ENCODE results near the gene ZNF70.
A peak's percentile ranks its signal among the peaks of the same experiment; 100 is the strongest.

Gene ZNF70

GRCh38 chr22:23696326-23696851, 54.5 kb downstream of the ZNF70 start:
- H3K27me3 ChIP-seq (ENCODE audit: low read depth, low read length), result no peaks in the 10 kb centered on the region
- no peaks in the 10 kb centered on the region for H3K9me3 ChIP-seq (ENCODE audit: control insufficient read depth in 1 of 2, low read length in 2 of 2)
- peak overlapping the region; percentile 24 for H3K27ac ChIP-seq (ENCODE audit: low read length)
- no peak overlapping the region for H3K4me3 ChIP-seq (ENCODE audit: low read depth in 1 of 2, low read length in 2 of 2)
- H3K36me3 ChIP-seq (ENCODE audit: control insufficient read depth in 1 of 2, insufficient read depth in 2 of 2, low read length in 2 of 2), result peaks cover 39 to 62% of the 10 kb centered on the region in 2 donors
- no peaks in the 10 kb centered on the region for H3K4me1 ChIP-seq (ENCODE audit: control insufficient read depth in 1 of 2, insufficient read depth in 2 of 2, low read length in 2 of 2)

GRCh38 chr22:23695571-23696325, 55.2 kb downstream of the ZNF70 start:
- Histone ChIP-seq H3K27ac (ENCODE audit: low read length) (peak overlapping the region; percentile 1), H3K36me3 (ENCODE audit: control insufficient read depth in 1 of 2, insufficient read depth in 2 of 2, low read length in 2 of 2) (peaks cover 35 to 62% of the 10 kb centered on the region in 2 donors), H3K27me3 (ENCODE audit: low read depth, low read length) (no peaks in the 10 kb centered on the region), H3K4me1 (ENCODE audit: control insufficient read depth in 1 of 2, insufficient read depth in 2 of 2, low read length in 2 of 2) (no peaks in the 10 kb centered on the region), H3K9me3 (ENCODE audit: control insufficient read depth in 1 of 2, low read length in 2 of 2) (no peaks in the 10 kb centered on the region), H3K4me3 (ENCODE audit: low read depth in 1 of 2, low read length in 2 of 2) (no peak overlapping the region)

GRCh38 chr22:23695141-23695540, 55.8 kb downstream of the ZNF70 start:
- H3K4me3 ChIP-seq (ENCODE audit: low read depth in 1 of 2, low read length in 2 of 2), result no peak overlapping the region
- H3K36me3 ChIP-seq (ENCODE audit: control insufficient read depth in 1 of 2, insufficient read depth in 2 of 2, low read length in 2 of 2), result peaks cover 29 to 62% of the 10 kb centered on the region in 2 donors
- H3K4me1 ChIP-seq (ENCODE audit: control insufficient read depth in 1 of 2, insufficient read depth in 2 of 2, low read length in 2 of 2), result no peaks in the 10 kb centered on the region
- no peaks in the 10 kb centered on the region for H3K9me3 ChIP-seq (ENCODE audit: control insufficient read depth in 1 of 2, low read length in 2 of 2)
- no peaks in the 10 kb centered on the region for H3K27me3 ChIP-seq (ENCODE audit: low read depth, low read length)
- H3K27ac ChIP-seq (ENCODE audit: low read length), result no peak overlapping the region

- Histone ChIP-seq H3K4me3 (ENCODE audit: low read depth in 1 of 2, low read length in 2 of 2) (no peak overlapping the region), H3K9me3 (ENCODE audit: control insufficient read depth in 1 of 2, low read length in 2 of 2) (no peaks in the 10 kb centered on the region), H3K27ac (ENCODE audit: low read length) (no peak overlapping the region), H3K36me3 (ENCODE audit: control insufficient read depth in 1 of 2, insufficient read depth in 2 of 2, low read length in 2 of 2) (peaks cover 22 to 62% of the 10 kb centered on the region in 2 donors), H3K27me3 (ENCODE audit: low read depth, low read length) (no peaks in the 10 kb centered on the region), H3K4me1 (ENCODE audit: control insufficient read depth in 1 of 2, insufficient read depth in 2 of 2, low read length in 2 of 2) (no peaks in the 10 kb centered on the region)
Observed at GRCh38 chr22:23693979-23694680, 56.8 kb downstream of the ZNF70 start.

GRCh38 chr22:23692598-23693291, 58.2 kb downstream of the ZNF70 start:
- H3K4me3 ChIP-seq (ENCODE audit: low read depth in 1 of 2, low read length in 2 of 2), result no peak overlapping the region
- no peaks in the 10 kb centered on the region for H3K27me3 ChIP-seq (ENCODE audit: low read depth, low read length)
- H3K27ac ChIP-seq (ENCODE audit: low read length), result no peak overlapping the region
- peaks cover 22 to 56% of the 10 kb centered on the region in 2 donors for H3K36me3 ChIP-seq (ENCODE audit: control insufficient read depth in 1 of 2, insufficient read depth in 2 of 2, low read length in 2 of 2)
- no peaks in the 10 kb centered on the region for H3K9me3 ChIP-seq (ENCODE audit: control insufficient read depth in 1 of 2, low read length in 2 of 2)
- H3K4me1 ChIP-seq (ENCODE audit: control insufficient read depth in 1 of 2, insufficient read depth in 2 of 2, low read length in 2 of 2), result no peaks in the 10 kb centered on the region

- H3K27ac ChIP-seq (ENCODE audit: low read length), result no peak overlapping the region
- no peaks in the 10 kb centered on the region for H3K4me1 ChIP-seq (ENCODE audit: control insufficient read depth in 1 of 2, insufficient read depth in 2 of 2, low read length in 2 of 2)
- no peaks in the 10 kb centered on the region for H3K27me3 ChIP-seq (ENCODE audit: low read depth, low read length)
- peaks cover 22 to 56% of the 10 kb centered on the region in 2 donors for H3K36me3 ChIP-seq (ENCODE audit: control insufficient read depth in 1 of 2, insufficient read depth in 2 of 2, low read length in 2 of 2)
- no peak overlapping the region for H3K4me3 ChIP-seq (ENCODE audit: low read depth in 1 of 2, low read length in 2 of 2)
- H3K9me3 ChIP-seq (ENCODE audit: control insufficient read depth in 1 of 2, low read length in 2 of 2), result no peaks in the 10 kb centered on the region
Observed at GRCh38 chr22:23691748-23692423, 59.0 kb downstream of the ZNF70 start.

- H3K27ac ChIP-seq (ENCODE audit: low read length), result no peak within 1 kb of the TSS
- H3K4me3 ChIP-seq (ENCODE audit: low read depth in 1 of 2, low read length in 2 of 2), result no peak within 1 kb of the TSS
- H3K36me3 ChIP-seq (ENCODE audit: control insufficient read depth in 1 of 2, insufficient read depth in 2 of 2, low read length in 2 of 2), result peaks cover 17 to 52% of the 10 kb centered on the region in 2 donors
- H3K27me3 ChIP-seq (ENCODE audit: low read depth, low read length), result no peaks in the 10 kb centered on the region
- H3K4me1 ChIP-seq (ENCODE audit: control insufficient read depth in 1 of 2, insufficient read depth in 2 of 2, low read length in 2 of 2), result no peaks in the 10 kb centered on the region
- H3K9me3 ChIP-seq (ENCODE audit: control insufficient read depth in 1 of 2, low read length in 2 of 2), result no peaks in the 10 kb centered on the region
Observed at GRCh38 chr22:23690713-23691112, 60.2 kb downstream of the ZNF70 start, which contains the start of gene RGL4. Gene RGL4, plus strand, starts transcription at chr22:23691013. Its CDS starts 1,018 bp downstream, at chr22:23692031.

GRCh38 chr22:23689414-23689813, 61.5 kb downstream of the ZNF70 start:
- no peak overlapping the region for H3K27ac ChIP-seq (ENCODE audit: low read length)
- H3K36me3 ChIP-seq (ENCODE audit: control insufficient read depth in 1 of 2, insufficient read depth in 2 of 2, low read length in 2 of 2), result peaks cover 7 to 39% of the 10 kb centered on the region in 2 donors
- H3K4me3 ChIP-seq (ENCODE audit: low read depth in 1 of 2, low read length in 2 of 2), result no peak overlapping the region
- no peaks in the 10 kb centered on the region for H3K4me1 ChIP-seq (ENCODE audit: control insufficient read depth in 1 of 2, insufficient read depth in 2 of 2, low read length in 2 of 2)
- no peaks in the 10 kb centered on the region for H3K27me3 ChIP-seq (ENCODE audit: low read depth, low read length)
- no peaks in the 10 kb centered on the region for H3K9me3 ChIP-seq (ENCODE audit: control insufficient read depth in 1 of 2, low read length in 2 of 2)

All from muscle layer of duodenum (tissue), 2 donors.